Fibroblast of skin of back (primary cell): ENCODE data around the gene PDGFRB.
"Not testable (repeated sequence)": the region's sequence is repeated elsewhere in the genome, so short reads cannot be mapped to it uniquely, and the experiment has no call there.

Experiments
- DNase-seq: peaks from one replicate; pipeline ENCODE4 v3.0.0-alpha.2; 2013

The PDGFRB gene

GRCh38 chr5:150113047-150113744 lies 42.4 kb downstream of the PDGFRB start:
- peak; percentile 43 for DNase-seq

GRCh38 chr5:150112201-150113046 lies 43.2 kb downstream of the PDGFRB start:
- peak; percentile 96 for DNase-seq

DNA sequence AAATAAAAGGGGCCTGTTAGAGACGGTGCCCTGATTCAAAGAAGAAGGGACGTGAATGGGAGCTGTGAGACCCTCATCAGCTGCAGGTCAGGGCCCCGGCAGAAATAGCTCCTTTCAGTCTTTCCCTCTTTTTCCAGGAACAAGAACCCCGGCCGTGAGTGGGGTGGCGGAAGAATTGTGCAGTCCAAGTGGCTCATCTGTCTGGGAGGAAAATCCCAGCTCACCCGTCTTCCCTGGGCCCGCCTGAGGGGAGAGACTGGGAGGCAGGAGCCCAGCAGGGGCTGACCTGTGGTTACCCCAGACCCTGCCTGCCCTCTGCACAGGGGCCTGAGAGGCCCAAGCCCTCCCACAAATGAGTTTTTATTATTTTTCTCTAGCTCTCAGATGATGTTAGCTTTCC lies 44.5 kb downstream of the PDGFRB start:
- peak; percentile 2 for DNase-seq

DNA sequence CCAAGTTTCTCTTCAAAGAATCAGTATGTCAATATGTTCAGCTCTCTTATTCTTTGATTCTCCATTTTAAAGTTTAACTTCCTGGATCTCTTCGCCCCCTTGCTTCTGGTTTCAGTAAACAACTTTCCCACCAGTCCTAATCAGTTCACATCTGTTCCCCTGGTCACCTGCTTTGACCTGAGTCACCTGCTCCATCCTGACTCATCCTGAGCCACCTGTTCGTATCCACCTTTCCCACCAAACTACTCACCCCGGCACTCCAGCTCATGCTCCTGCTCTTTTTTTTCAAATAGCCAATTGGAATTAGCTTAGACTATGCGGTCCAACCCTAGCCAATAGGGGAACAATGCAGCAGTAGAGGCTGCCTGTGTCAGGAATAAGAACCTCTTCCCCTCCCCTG lies 45.7 kb downstream of the PDGFRB start:
- no peak for DNase-seq

GRCh38 chr5:150108711-150109514 lies 46.7 kb downstream of the PDGFRB start:
- DNase-seq, result no peak

GRCh38 chr5:150107909-150108447 lies 47.7 kb downstream of the PDGFRB start:
- peak; percentile 63 for DNase-seq

DNA sequence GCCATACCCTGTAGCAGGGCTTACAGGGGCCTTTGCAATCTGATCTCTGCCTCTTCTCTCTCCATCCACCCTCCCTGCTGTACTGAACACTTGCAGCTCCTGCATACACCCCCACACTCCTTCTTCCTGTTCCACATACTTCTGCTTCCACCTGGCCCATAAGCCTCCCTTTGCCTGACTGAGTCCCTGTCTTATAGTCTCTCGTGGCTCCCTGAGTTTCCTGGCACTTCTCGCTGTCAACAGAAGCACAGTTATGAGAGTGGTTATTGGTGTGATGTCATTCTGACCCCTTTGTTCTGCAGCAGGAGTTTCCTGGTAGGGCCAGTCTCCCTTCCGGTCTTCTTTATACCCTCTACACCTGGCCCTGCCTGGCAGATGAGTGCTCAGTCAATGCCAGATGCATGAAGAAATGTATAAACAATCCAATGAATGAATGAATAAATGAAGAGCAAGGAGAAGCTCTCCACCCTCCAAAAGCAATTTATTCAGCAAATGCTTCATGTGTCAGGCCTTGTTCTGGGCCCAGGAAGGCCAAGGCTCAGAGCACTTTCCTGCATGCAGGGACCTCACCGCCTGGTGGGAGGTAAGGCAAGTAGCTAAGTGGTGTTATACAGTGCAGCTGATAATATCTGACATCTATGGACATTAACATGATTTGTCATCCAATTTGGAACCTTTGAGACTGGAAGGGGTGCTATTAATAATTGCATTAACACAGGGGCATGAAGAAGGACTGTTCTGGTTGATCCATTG lies 48.8 kb downstream of the PDGFRB start:
- DNase-seq, result no peak

DNA sequence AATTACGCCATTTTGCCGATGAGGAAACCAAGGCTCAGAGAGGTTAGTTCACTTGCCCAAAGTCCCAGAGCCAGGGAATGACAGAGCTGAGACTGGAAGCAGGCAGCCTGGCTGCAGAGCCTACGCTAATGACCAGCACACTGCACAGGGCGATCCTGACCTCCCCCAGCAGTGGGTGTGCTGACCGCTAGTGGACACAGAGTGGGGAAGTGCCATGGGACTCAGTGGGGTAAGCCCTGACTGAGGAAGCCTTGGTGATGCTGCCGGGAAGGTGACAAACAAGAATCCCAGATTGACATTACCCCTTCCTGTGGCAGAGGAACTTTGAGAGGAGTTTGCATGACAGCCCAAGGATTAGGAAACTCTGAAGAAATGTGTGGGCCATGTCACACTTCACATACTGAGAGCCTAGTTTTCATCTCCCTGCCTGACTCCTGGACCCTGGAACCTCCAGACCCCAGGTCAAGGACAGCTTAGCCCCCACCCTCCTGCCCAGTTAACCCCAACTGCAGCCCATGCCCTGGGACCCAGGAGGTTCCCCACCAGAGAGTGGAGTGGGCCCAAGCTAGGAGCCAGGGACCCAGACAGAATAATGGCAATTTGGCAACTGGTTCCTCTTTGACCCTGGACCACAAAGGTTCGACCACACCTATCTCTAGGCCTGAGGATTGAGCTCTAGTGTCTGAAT lies 49.6 kb downstream of the PDGFRB start:
- no peak for DNase-seq

- DNase-seq, result no peak
Measured at GRCh38 chr5:150104550-150104870, 51.1 kb downstream of the PDGFRB start.

DNA sequence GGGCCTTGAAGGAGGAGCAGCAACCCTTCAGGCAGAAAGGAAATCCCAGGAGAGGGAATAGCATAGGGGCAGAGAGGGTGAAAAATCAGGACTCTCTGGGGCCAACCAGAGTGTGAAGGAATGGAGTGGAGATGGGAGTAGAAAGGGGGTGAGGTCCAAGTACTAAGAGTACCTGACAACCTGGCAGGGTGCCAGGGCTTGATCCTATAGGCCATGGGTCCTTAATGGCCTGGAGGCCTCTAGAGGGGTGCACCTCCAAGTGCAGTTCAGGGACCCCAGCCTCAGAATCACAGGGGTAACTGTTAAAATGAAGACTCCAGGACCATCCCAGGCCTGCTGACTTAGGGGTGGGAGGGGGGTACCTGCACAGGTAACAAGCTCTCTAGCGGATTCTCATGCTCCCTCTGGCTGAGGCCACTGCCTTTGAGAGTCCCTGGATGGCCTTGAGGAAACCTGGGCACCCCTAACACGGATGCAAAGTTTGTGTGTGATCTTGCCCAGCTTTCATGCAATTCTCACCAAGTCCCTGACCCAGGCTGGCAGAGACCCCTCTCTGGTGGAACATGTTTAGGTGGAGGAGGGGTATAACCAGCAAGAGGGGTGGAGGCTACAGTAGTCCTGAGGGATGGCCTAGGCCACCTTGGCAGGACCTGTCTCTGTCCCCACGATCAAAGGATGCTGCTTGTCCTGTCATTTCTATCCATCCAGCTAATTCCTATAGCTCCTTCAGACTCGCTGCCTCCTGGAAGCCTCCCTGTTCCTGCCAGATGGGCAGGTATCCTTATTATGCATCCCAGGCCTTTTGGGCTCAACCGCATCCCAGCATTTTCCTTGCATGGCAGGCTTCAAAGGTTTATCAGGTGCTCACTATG lies 51.7 kb downstream of the PDGFRB start:
- no peak for DNase-seq

GRCh38 chr5:150101023-150101422 lies 54.6 kb downstream of the PDGFRB start:
- DNase-seq, result no peak

GRCh38 chr5:150097152-150097551 lies 58.5 kb downstream of the PDGFRB start:
- no peak for DNase-seq

DNA sequence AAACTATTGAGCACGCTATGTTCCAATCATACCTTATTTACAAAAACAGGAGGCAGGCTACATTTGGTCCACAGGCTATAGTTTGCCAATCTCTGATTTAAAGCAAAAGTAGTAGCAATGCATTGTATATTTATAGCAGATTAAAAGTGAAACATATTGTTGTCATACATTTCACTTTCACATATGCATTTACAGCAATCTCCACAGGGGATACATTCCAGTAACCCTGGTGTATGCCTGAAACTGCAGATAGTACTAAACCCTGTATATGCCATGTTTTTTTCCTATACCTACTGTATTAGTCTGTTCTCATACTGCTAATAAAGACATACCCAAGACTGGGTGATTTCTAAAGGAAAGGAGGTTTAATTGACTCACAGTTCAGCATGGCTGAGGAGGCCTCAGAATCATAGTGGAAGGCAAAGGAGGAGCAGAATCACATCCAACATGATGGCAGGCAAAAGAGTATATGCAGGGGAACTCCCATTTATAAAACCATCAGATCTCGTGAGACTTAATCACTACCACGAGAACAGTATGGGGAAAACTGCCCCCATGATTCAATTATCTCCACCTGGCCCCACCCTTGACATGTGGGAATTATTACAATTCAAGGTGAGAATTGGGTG lies 63.4 kb downstream of the PDGFRB start:
- DNase-seq, result no peak

DNA sequence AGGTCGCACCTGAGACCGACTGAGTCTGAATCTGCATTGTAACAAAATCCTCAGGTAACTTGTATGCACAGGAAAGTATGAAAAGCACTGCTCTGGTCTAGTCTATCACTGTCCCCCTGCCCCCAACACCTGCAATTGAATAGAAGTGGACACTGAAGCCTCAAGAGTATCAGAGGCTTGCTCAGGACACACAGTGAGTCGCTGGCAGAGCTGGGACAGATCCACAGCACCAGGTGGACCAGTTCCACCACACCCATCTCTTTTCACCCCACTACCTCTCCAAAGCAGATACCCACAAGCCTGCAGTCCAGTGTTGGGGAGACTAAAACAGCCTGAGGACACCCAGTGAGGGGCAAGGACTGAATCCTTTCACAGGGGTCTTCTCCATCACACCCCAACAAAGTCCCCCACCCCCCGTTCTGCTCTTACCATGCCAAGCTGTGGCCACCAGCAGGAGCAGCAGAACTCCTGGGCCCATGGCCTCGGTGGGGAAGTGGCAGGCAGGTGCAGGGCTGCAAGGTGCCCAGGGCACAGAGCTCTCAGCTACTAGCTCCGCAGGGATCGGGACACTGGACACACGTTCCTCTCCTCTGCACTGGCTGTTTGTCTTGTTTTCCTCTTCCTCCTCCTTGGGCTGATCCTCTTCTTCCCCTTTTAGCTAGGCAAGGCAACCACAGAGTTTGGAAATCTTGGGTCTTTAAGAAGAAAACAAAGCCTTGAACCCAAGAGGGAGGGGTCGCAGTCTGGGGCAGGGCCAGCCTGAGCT lies 69.5 kb downstream of the PDGFRB start, which contains the start of gene CSF1R:
Gene CSF1R (minus strand): TSS at position 605 of the 766 bp plus-strand sequence. CDS start 127 bp downstream, at position 478.
- DNase-seq, result no peak

GRCh38 chr5:150085191-150085912 lies 70.3 kb downstream of the PDGFRB start:
- DNase-seq, result no peak

DNA sequence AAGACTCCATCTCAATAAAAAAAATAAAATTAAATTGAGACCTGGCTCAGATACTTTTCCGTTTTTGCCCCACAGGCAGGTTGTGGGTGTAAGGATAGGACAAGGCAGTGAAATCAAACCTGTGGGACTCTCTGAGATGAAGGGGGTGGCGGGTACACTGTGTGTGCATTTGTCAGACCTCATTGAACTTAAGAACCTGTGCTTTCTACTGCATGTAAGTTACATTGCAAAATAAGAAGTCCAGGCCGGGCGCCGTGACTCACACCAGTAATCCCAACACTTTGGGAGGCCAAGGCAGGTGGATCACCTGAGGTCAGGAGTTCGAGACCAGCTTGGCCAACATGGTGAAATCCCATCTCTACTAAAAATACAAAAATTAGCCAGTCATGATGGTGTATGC lies 70.9 kb downstream of the PDGFRB start:
- DNase-seq, result not testable (repeated sequence)

DNA sequence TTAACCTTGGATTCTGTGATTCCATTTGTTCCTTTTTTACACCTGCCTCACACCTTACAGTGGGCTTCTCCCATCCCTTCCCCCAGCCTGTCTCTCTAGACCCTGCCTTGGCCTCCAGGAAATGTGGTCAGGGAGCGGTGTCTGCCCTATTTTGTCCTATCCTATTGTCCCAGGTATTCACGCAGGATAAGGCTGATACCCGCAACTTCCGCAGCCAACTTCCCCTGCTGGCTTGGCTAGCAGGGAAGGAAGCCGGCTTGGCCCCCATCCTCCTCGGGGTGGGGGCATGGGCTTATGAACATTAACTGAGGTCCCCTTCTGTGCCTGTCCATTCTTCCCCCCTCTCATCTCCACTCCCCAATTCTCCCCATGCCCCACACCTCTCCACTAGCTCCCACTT lies 72.8 kb downstream of the PDGFRB start:
- DNase-seq, result no peak

GRCh38 chr5:150082374-150082773 lies 73.3 kb downstream of the PDGFRB start:
- DNase-seq, result no peak
